ENCODE data around the gene HSPB3. TPM values are rescaled to one million over a fixed set of nuclear protein-coding genes. Genes with fewer than 3 reads are reported as not detected.

Gene HSPB3
- total and polyA plus RNA-seq, 2 of the 4 experiments (the other 2 are of a cell fraction) = 0.31 to 0.54 TPM

DNA sequence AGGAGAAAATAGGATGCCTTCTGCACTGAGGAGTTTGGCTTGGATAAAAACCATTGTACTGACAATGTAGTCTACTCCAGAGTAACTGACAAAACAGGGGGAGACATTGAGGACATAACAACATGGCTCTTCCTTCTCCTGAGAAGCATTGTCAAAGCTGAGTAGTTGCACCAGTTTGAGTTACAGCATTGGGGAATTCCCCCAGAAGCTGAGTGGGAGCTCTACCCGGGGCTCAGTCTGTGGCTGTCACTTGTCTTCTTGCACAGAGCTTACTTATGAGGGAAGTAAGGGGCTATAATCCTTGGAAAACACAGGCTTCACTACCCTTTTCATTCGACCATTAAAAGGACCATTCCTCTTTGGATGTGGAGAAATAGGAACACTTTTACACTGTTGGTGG, 21.2 kb downstream of the HSPB3 start:
- H3K4ac ChIP-seq (ENCODE audit: low read depth, low read length) = no peak overlapping the region
- H3K9ac ChIP-seq (ENCODE audit: low read depth, low read length) = no peak overlapping the region
- TF ChIP-seq FOS (IDR thresholded peaks at IDR 0.05; ENCODE audit: low read depth, low read length) = no peak
- no peak for TF ChIP-seq SMC3 (IDR thresholded peaks at IDR 0.05; ENCODE audit: low read depth, low read length)
- no peak for TF ChIP-seq RAD21 (IDR thresholded peaks at IDR 0.05; ENCODE audit: low read length)
- TF ChIP-seq BHLHE40 (IDR thresholded peaks at IDR 0.05; ENCODE audit: low read depth, low read length) = no peak
- TF ChIP-seq, protein P1, sequence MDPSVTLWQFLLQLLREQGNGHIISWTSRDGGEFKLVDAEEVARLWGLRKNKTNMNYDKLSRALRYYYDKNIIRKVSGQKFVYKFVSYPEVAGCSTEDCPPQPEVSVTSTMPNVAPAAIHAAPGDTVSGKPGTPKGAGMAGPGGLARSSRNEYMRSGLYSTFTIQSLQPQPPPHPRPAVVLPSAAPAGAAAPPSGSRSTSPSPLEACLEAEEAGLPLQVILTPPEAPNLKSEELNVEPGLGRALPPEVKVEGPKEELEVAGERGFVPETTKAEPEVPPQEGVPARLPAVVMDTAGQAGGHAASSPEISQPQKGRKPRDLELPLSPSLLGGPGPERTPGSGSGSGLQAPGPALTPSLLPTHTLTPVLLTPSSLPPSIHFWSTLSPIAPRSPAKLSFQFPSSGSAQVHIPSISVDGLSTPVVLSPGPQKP (IDR thresholded peaks at IDR 0.05; ENCODE audit: borderline replicate concordance, low read depth, low read length) = no peak
- TF ChIP-seq RCOR1 (IDR thresholded peaks at IDR 0.05; ENCODE audit: insufficient replicate concordance, low read length) = no peak
- TF ChIP-seq CEBPB (IDR thresholded peaks at IDR 0.05; ENCODE audit: low read depth, low read length) = no peak
- no peak for TF ChIP-seq CHD1 (IDR thresholded peaks at IDR 0.05; ENCODE audit: low read depth, low read length)
- no peak for TF ChIP-seq POLR2A (IDR thresholded peaks at IDR 0.05; ENCODE audit: low read depth, low read length)
- TF ChIP-seq NFE2L2 (IDR thresholded peaks at IDR 0.05; ENCODE audit: low read depth, low read length) = no peak
- TF ChIP-seq USF2 (IDR thresholded peaks at IDR 0.05; ENCODE audit: low read depth, low read length) = no peak
- ATAC-seq (ENCODE audit: low read depth) = no peak
- H2BK15ac ChIP-seq (ENCODE audit: low read depth, low read length) = no peak overlapping the region
- no peak overlapping the region; the same call in 1 of the 2 replicates for H3K18ac ChIP-seq (ENCODE audit: low read depth, low read length)
- POLR2A ChIA-PET (ENCODE audit: unreplicated experiment) = no interaction called here
- H3K14ac ChIP-seq (replicated peaks; ENCODE audit: low read depth, low read length) = no peak overlapping the region
- no peak overlapping the region for H2AK9ac ChIP-seq (replicated peaks; ENCODE audit: low read depth, low read length, poor library complexity)
- dilution Hi-C loops (cut with HindIII; ENCODE audit: low sequenced_read_pairs, unreplicated experiment) = no loop called here
- H2BK20ac ChIP-seq (ENCODE audit: low read depth, low read length) = no peak overlapping the region
- intact Hi-C loops (cut with micrococcal nuclease) = no loop called here
- H3K4me1 ChIP-seq (ENCODE audit: control insufficient read depth, insufficient read depth, low read length) = no peaks in the 10 kb centered on the region
- H3K27me3 ChIP-seq (ENCODE audit: control insufficient read depth, insufficient read depth, low read length) = peaks cover 10% of the 10 kb centered on the region
- no peak overlapping the region for H3K23ac ChIP-seq (ENCODE audit: low read depth, low read length)
- H3K56ac ChIP-seq (ENCODE audit: extremely low read depth, insufficient read depth, low read length) = no peak overlapping the region
- H2BK5ac ChIP-seq (ENCODE audit: low read depth, low read length, poor library complexity, severe bottlenecking) = no peak overlapping the region
- no CpG with 5 or more reads among the region's 2 CpGs for WGBS, 2 experiments (ENCODE audit: extremely low coverage in 2 of 2, insufficient read length in 1 of 2)
- no peak overlapping the region for H3K4me3 ChIP-seq (ENCODE audit: insufficient read depth, low read depth, low read length)
- H3K27ac ChIP-seq (ENCODE audit: insufficient read depth, low read length) = no peak overlapping the region
- no peaks in the 10 kb centered on the region for H3K36me3 ChIP-seq (ENCODE audit: control insufficient read depth, insufficient read depth, low read length)
- no peaks in the 10 kb centered on the region for H3K9me3 ChIP-seq (ENCODE audit: control insufficient read depth, insufficient read depth, low read length)
- H4K8ac ChIP-seq (ENCODE audit: low read depth in 2 of 2, low read length in 2 of 2) = no peak overlapping the region
- H3K9me1 ChIP-seq (ENCODE audit: insufficient read depth, low read length) = no peaks in the 10 kb centered on the region
- in situ Hi-C loops (cut with MboI; ENCODE audit: low sequenced_read_pairs) = loop anchor here (25.0 kb wide), 1 partner anchor 661 kb away; no protein-coding TSS in a partner anchor
- peak; percentile 12 for DNase-seq
- no peak overlapping the region for H4K91ac ChIP-seq (ENCODE audit: insufficient read depth, low read depth, low read length)
- H4K5ac ChIP-seq (ENCODE audit: low read depth, low read length) = no peak overlapping the region
- no peak overlapping the region for H3K4me2 ChIP-seq (ENCODE audit: low read depth, low read length)
- no peak overlapping the region for H2BK120ac ChIP-seq (ENCODE audit: low read depth, low read length)
- H2AK5ac ChIP-seq (ENCODE audit: low read depth, low read length) = no peak overlapping the region
- BruUV-seq (replicated peaks) = no TSS peak
- CTCF ChIA-PET = interaction anchor here (1.1 kb wide), 1 partner anchor 12 kb away, joined by 5 read pairs; no protein-coding TSS in a partner anchor
- H4K20me1 ChIP-seq (ENCODE audit: insufficient read depth, low read length) = no peaks in the 10 kb centered on the region
- H3K79me1 ChIP-seq (ENCODE audit: low read depth in 1 of 2, low read length in 2 of 2) = no peaks in the 10 kb centered on the region
- no peak overlapping the region for H2AFZ ChIP-seq (replicated peaks; ENCODE audit: low read length, poor library complexity)
